Erythroblast (primary cell): ENCODE measurements around the gene ING2.

Source experiments
- GATA1 ChIP-seq: IDR thresholded peaks from 2 replicates; pipeline ENCODE4 v1.6.1; 2011; ENCODE audit warnings: low read depth, mild to moderate bottlenecking, control low read depth, low read length, moderate library complexity
- POLR2A ChIP-seq: IDR thresholded peaks from 2 replicates; pipeline ENCODE4 v1.6.1; 2011; ENCODE audit warnings: mild to moderate bottlenecking, low read length

- TF ChIP-seq POLR2A (no peak), GATA1 (no peak)
Measured at GRCh38 chr4:183552274-183553146, 47.7 kb downstream of the ING2 start.
